Measurements from ENCODE around the gene NEDD9. TPM values are rescaled to one million over a fixed set of nuclear protein-coding genes. Genes with fewer than 3 reads are reported as not detected.
A peak's percentile ranks its signal among the peaks of the same experiment; 100 is the strongest.

Gene NEDD9
- polyA plus RNA-seq, 1 donor = 67.0 TPM

- no peak for DNase-seq
Measured at GRCh38 chr6:11235062-11235461, 2.6 kb upstream of the NEDD9 start.

- no peak for DNase-seq
Measured at GRCh38 chr6:11233673-11234573, 1.5 kb upstream of the NEDD9 start.

- DNase-seq = peak; percentile 67
Measured at GRCh38 chr6:11232770-11233626, 530 bp upstream of the NEDD9 start.

- DNase-seq = no peak
Measured at GRCh38 chr6:11231564-11232192, 790 bp downstream of the NEDD9 start.

GRCh38 chr6:11231108-11231463 lies 1.4 kb downstream of the NEDD9 start:
- no peak for DNase-seq

- DNase-seq = no peak
Measured at GRCh38 chr6:11230158-11231107, 2.0 kb downstream of the NEDD9 start.

GRCh38 chr6:11229655-11230046 lies 2.8 kb downstream of the NEDD9 start:
- DNase-seq = no peak

GRCh38 chr6:11228935-11229654 lies 3.4 kb downstream of the NEDD9 start:
- no peak for DNase-seq

- no peak for DNase-seq
Measured at GRCh38 chr6:11227698-11228097, 4.8 kb downstream of the NEDD9 start.

GRCh38 chr6:11226005-11226404 lies 6.5 kb downstream of the NEDD9 start:
- no peak for DNase-seq

GRCh38 chr6:11224966-11225463 lies 7.5 kb downstream of the NEDD9 start:
- no peak for DNase-seq

GRCh38 chr6:11224252-11224965 lies 8.1 kb downstream of the NEDD9 start:
- no peak for DNase-seq

- no peak for DNase-seq
Measured at GRCh38 chr6:11223286-11223864, 9.1 kb downstream of the NEDD9 start.

- DNase-seq = no peak
Measured at GRCh38 chr6:11222385-11223277, 9.8 kb downstream of the NEDD9 start.

GRCh38 chr6:11221623-11222384 lies 10.7 kb downstream of the NEDD9 start:
- DNase-seq = no peak

- no peak for DNase-seq
Measured at GRCh38 chr6:11219400-11219834, 13.1 kb downstream of the NEDD9 start.
